ENCODE data around the gene LZTS2.

- TF ChIP-seq CTCF (conservative IDR thresholded peaks at IDR 0.05 in 1 of 2, IDR thresholded peaks at IDR 0.05 in 1 of 2; ENCODE audit: extremely low read depth in 1 of 2, insufficient read depth in 1 of 2, low read depth in 1 of 2, low read length in 2 of 2) (no peak), EZH2 (IDR thresholded peaks at IDR 0.05; ENCODE audit: borderline replicate concordance, low read length) (no peak)
Observed at GRCh38 chr10:101038484-101038883, 38.9 kb downstream of the LZTS2 start.
